ENCODE data around the gene MREG.
A peak's percentile ranks its signal among the peaks of the same experiment; 100 is the strongest.

Gene MREG

GRCh38 chr2:215917953-215918620 is 95.3 kb downstream of the MREG start:
- Histone ChIP-seq H3K9ac (no peak overlapping the region; the same call in 1 of the 2 replicates), H4K20me1 (ENCODE audit: insufficient read depth) (no peaks in the 10 kb centered on the region), H2AFZ (ENCODE audit: low read depth) (peak overlapping the region; percentile 31; the same call in 1 of the 2 replicates)

GRCh38 chr2:215915441-215915840 is 97.9 kb downstream of the MREG start:
- no peaks in the 10 kb centered on the region for H4K20me1 ChIP-seq (ENCODE audit: insufficient read depth)
- H3K4me2 ChIP-seq: peak overlapping the region; percentile 91; the same call in 1 of the 2 replicates
- no peak overlapping the region for H3K9ac ChIP-seq
- H3K36me3 ChIP-seq (ENCODE audit: insufficient read depth): no peaks in the 10 kb centered on the region
- no peaks in the 10 kb centered on the region for H3K79me2 ChIP-seq (ENCODE audit: insufficient read depth, low read depth)
- peaks cover 100% of the 10 kb centered on the region for H3K4me1 ChIP-seq (ENCODE audit: low read depth, poor library complexity, severe bottlenecking)
- no peak overlapping the region for H3K4me3 ChIP-seq (IDR thresholded peaks at IDR 0.05; ENCODE audit: insufficient read depth, low read depth, low read length)
- no peak for TF ChIP-seq CTCF (conservative IDR thresholded peaks at IDR 0.05; ENCODE audit: low read depth, low read length)
- H2AFZ ChIP-seq (ENCODE audit: low read depth): no peak overlapping the region
- H3K27me3 ChIP-seq (ENCODE audit: insufficient read depth, low read depth): no peaks in the 10 kb centered on the region
- peak overlapping the region; percentile 6; the same call in 1 of the 2 replicates for H3K27ac ChIP-seq

More at GRCh38 chr2:215917953-215918620, 95.3 kb downstream of the MREG start:
- no peak overlapping the region for H3K4me3 ChIP-seq (IDR thresholded peaks at IDR 0.05; ENCODE audit: insufficient read depth, low read depth, low read length)
- peak overlapping the region; percentile 91 for H3K4me2 ChIP-seq
- H3K27me3 ChIP-seq (ENCODE audit: insufficient read depth, low read depth): no peaks in the 10 kb centered on the region
- H3K79me2 ChIP-seq (ENCODE audit: insufficient read depth, low read depth): no peaks in the 10 kb centered on the region
- H3K36me3 ChIP-seq (ENCODE audit: insufficient read depth): no peaks in the 10 kb centered on the region
- H3K27ac ChIP-seq: peak overlapping the region; percentile 69
- no peak for TF ChIP-seq CTCF (conservative IDR thresholded peaks at IDR 0.05; ENCODE audit: low read depth, low read length)
- peaks cover 77% of the 10 kb centered on the region for H3K4me1 ChIP-seq (ENCODE audit: low read depth, poor library complexity, severe bottlenecking)

GRCh38 chr2:215914777-215915165 is 98.6 kb downstream of the MREG start:
- Histone ChIP-seq H3K4me3 (IDR thresholded peaks at IDR 0.05; ENCODE audit: insufficient read depth, low read depth, low read length) (no peak overlapping the region), H3K79me2 (ENCODE audit: insufficient read depth, low read depth) (no peaks in the 10 kb centered on the region), H2AFZ (ENCODE audit: low read depth) (0 out of 2 replicates have a peak overlapping the region, but pooled peaks have one; percentile 3), H3K27ac (peak overlapping the region; percentile 82), H4K20me1 (ENCODE audit: insufficient read depth) (no peaks in the 10 kb centered on the region), H3K4me2 (peak overlapping the region; percentile 91), H3K4me1 (ENCODE audit: low read depth, poor library complexity, severe bottlenecking) (peaks cover 94% of the 10 kb centered on the region), H3K27me3 (ENCODE audit: insufficient read depth, low read depth) (no peaks in the 10 kb centered on the region), H3K36me3 (ENCODE audit: insufficient read depth) (no peaks in the 10 kb centered on the region), H3K9ac (no peak overlapping the region)
- TF ChIP-seq CTCF (conservative IDR thresholded peaks at IDR 0.05; ENCODE audit: low read depth, low read length): no peak

GRCh38 chr2:215914054-215914776 is 99.1 kb downstream of the MREG start:
- Histone ChIP-seq H3K79me2 (ENCODE audit: insufficient read depth, low read depth) (no peaks in the 10 kb centered on the region), H3K27me3 (ENCODE audit: insufficient read depth, low read depth) (no peaks in the 10 kb centered on the region), H3K27ac (peak overlapping the region; percentile 82), H3K36me3 (ENCODE audit: insufficient read depth) (no peaks in the 10 kb centered on the region), H2AFZ (ENCODE audit: low read depth) (0 out of 2 replicates have a peak overlapping the region, but pooled peaks have one; percentile 3), H3K4me3 (IDR thresholded peaks at IDR 0.05; ENCODE audit: insufficient read depth, low read depth, low read length) (no peak overlapping the region), H3K4me2 (peak overlapping the region; percentile 91), H4K20me1 (ENCODE audit: insufficient read depth) (no peaks in the 10 kb centered on the region), H3K9ac (no peak overlapping the region; the same call in 1 of the 2 replicates), H3K4me1 (ENCODE audit: low read depth, poor library complexity, severe bottlenecking) (peaks cover 88% of the 10 kb centered on the region)
- TF ChIP-seq CTCF (conservative IDR thresholded peaks at IDR 0.05; ENCODE audit: low read depth, low read length): no peak

All from KMS-11 (cell line).